COLO829 (cell line): ENCODE data around the gene ADPRHL1.
"Not testable (repeated sequence)": the region's sequence is repeated elsewhere in the genome, so short reads cannot be mapped to it uniquely, and the experiment has no call there.

ENCODE experiments used
- DNase-seq: peaks from one replicate; pipeline ENCODE4 v3.0.0; 2012; ENCODE audit warnings: low spot score

The ADPRHL1 gene

GRCh38 chr13:113477724-113478123 is 24.4 kb upstream of the ADPRHL1 start:
- no peak for DNase-seq

- no peak for DNase-seq
Observed at GRCh38 chr13:113476811-113477210, 23.5 kb upstream of the ADPRHL1 start.

- DNase-seq = no peak
Observed at GRCh38 chr13:113475911-113476310, 22.6 kb upstream of the ADPRHL1 start.

DNA sequence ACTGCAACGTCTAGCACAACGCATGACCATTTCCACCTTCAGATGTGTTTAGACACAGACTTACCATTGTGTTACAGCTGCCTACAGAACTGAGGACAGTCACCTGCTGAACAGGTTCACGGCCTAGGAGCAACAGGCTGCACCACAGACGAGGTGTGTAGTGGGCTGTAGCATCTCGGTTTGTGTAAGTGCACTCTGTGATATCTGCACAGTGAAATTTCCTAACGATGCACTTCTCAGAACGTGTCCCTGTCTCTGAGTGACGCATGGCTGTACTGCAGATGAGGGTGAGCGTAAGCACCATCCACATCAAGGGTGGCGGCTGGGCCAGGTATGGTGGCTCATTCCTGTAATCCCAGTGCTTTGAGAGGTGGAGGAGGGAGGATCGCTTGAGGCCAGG is 22.0 kb upstream of the ADPRHL1 start:
- no peak for DNase-seq

GRCh38 chr13:113474179-113474578 is 20.9 kb upstream of the ADPRHL1 start:
- no peak for DNase-seq

DNA sequence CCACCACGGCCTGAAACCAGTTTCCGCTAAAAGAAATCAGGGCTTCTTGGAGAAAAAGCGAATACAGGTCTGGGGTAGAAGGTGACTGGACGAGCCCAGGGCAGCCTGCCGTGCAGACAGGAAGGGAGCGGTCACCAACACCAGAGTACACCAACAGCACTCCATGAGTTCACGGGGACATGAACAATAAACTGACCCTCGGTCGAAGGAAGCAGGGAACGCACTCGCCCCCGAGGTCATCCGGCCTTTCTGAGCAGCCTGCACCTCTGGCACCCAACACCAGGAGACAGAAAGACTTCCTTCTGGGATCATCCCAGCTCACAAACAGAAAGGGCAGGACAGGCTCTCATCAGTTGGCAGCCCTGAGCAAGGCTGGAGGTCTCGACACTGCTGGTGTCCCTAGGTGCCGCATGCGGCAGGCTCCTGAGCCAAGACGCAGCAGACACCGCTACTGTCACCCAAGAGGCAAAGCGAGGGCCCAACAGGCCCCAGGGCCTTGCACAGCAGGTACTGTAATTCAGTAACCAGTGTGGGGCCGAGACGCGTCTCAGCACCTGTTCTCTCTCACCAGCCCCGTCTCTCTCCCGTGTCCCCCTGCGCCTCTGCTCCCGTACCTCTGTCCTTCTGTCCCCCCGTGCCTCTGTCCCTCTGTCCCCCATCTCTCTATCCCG is 19.2 kb upstream of the ADPRHL1 start:
- no peak for DNase-seq

DNA sequence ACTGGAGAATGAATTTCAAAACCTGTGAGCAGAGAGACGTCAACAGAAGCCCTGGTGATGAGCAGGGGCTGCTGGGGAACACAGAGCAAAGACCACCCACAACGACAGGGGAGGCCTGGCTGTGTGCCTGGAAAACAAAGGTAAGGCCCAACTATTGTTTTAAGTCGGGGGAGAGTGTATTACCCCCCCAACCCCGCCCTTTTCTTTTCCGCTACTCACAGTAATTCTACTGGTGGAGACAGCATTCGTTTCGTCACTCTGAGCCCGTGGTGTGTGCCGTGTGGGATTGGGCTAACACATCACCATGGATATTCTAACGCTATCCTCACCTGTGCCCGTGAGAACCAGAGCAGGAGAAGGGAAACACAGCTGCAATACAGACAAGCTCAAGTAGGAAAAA is 18.6 kb upstream of the ADPRHL1 start:
- DNase-seq = no peak

- DNase-seq = not testable (repeated sequence)
Observed at GRCh38 chr13:113470635-113471163, 17.4 kb upstream of the ADPRHL1 start.

DNA sequence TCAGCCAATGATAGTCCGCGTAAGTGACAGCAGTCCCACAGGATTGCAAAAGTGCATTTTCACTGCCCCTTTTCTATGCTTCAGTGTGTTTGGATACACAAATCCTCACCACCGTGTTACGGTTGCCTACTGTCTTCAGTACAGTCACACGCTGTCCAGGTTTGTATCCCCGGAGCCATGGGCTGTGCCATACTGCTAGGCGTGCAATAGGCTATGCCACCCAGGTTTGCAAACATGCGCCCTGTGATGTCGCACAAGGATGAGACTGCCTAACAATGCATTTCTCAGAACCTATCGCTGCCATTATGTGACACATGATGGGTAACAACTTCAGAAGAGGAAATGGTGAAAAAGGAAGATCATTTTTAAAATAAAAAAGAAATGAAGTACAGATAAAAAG is 16.8 kb upstream of the ADPRHL1 start:
- no peak for DNase-seq

- no peak for DNase-seq
Observed at GRCh38 chr13:113469582-113469981, 16.3 kb upstream of the ADPRHL1 start.

DNA sequence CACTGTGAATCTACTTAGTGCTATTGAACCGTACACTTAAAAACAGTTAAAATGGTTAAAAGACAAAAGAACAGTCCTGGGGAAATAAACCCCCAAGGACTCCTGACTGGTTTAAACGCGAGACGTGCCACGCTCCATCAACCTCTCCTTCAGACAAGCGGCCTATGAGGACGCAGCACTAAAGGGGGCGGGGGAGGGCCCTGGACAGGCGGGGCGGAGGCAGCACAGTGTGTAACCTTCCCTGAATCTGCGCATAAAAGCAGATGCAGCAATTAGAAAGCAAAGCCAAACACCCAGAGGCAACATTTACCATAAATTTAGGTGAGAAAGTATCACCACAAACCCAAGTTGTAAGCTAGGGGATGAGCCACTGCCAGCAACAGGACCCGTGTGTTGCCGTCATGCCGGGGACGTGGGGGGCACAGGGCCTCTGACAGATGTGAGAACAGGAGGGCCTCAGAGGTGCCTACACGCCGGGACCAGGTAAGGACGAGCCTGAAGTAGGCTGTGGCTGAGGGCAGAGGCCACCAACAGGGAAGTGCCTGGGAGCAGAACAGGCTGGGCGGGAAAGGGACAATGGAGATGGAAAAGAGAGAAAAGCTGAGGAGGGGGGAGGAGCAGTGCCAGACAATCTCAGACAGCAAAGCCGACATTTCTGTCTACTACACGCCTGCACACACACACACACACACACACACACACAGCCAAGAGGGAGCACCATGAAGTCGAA is 15.3 kb upstream of the ADPRHL1 start:
- DNase-seq = no peak

DNA sequence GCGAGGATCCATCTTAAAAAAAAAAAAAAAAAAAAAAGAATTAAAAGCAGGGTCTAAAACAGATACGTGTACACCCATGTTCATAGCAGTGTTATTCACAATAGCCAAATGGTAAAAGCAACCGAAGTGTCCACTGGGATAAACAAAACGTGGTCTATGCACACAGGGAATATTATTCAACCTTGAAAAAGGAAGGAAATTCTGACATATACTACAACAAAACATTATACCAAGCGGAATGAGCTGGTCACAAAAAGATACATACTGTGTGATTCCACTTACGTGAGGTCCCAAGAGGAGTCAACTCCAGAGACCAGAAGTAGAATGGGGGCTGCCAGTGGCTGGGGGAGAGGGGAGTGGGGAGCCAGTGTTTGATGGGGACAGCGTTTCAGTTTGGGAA is 14.7 kb upstream of the ADPRHL1 start:
- no peak for DNase-seq

- no peak for DNase-seq
Observed at GRCh38 chr13:113466383-113466782, 13.1 kb upstream of the ADPRHL1 start.

DNA sequence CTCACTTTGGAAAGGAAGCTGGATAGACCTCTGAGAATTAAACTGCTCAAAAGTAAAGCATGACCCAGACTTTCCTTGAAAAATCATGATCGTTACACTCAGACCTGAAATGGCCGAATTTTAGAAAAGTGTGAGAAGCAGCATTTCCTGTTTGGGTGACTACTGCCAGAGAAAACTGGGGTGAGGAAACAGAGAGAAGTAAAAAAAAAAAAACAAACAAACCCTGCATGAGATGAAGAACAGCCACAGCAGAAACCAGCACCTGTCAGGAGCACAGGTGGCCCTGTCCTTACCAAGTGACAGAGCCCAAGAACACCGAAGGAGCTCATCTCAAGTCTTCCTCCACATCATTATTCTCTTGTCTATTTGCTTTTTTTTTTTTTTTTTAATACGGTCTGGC is 12.0 kb upstream of the ADPRHL1 start:
- DNase-seq = no peak

DNA sequence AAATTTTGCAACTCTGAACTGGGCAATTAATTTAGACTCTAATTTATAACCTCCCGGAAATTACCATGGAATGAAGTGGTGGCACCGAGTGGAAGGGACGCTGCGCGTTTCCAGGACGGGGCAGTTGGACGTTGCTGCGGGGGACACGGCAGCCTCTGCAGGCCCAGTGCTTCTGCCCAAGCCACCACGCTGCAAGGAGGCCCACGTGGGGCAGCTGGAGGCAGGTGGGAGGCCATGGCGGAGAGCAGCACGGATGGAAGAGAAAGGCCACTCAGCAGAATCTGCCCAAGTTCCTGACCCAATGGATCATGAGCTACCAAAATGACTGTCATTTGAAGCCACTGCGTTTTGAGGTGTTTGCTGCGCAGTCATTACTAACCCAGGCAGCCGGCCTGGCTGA is 11.2 kb upstream of the ADPRHL1 start:
- DNase-seq = no peak

- no peak for DNase-seq
Observed at GRCh38 chr13:113461022-113461751, 7.9 kb upstream of the ADPRHL1 start.

DNA sequence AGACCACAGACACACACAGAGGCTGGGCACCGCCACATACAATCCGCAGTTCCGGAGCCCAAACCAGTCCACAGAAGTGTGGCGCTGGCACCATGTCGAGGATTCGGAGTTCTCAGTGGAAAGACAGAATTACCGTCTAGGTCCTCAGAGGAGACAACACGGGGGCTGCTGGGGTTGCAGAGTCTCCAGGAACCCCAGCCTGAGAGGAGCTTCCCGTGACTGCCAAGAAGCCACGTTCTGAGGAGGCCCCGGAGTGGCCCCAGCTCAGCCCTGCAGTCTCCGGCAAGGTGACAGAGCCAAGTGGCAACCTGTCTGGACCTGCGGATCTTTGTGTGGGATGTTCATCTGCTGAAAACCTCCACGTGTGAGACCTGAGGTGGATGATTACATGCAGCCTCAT is 7.3 kb upstream of the ADPRHL1 start:
- DNase-seq = no peak

DNA sequence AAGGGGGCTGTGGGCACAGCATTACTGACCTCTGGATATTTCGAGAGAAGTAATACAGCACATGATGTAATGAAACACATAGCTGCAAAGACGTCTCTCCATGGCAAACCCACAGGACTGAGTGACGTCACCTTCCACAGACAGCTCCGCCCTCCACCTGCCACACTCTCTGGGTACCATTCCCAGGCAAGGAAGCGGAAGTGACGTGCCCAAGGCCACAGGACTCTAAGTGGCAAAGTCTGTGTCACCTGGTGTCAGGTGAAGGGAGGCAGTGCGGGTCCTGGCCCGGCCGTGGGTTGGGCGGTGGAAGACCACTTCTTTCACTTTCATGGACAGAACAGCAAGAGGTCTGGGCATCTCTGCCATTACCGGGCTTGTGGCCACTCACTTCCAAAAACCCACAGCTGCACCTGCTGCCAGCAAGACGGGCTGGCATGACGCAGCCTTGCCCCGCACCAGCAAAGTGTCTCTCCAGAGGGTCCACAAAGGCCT is 6.8 kb upstream of the ADPRHL1 start:
- DNase-seq = no peak

DNA sequence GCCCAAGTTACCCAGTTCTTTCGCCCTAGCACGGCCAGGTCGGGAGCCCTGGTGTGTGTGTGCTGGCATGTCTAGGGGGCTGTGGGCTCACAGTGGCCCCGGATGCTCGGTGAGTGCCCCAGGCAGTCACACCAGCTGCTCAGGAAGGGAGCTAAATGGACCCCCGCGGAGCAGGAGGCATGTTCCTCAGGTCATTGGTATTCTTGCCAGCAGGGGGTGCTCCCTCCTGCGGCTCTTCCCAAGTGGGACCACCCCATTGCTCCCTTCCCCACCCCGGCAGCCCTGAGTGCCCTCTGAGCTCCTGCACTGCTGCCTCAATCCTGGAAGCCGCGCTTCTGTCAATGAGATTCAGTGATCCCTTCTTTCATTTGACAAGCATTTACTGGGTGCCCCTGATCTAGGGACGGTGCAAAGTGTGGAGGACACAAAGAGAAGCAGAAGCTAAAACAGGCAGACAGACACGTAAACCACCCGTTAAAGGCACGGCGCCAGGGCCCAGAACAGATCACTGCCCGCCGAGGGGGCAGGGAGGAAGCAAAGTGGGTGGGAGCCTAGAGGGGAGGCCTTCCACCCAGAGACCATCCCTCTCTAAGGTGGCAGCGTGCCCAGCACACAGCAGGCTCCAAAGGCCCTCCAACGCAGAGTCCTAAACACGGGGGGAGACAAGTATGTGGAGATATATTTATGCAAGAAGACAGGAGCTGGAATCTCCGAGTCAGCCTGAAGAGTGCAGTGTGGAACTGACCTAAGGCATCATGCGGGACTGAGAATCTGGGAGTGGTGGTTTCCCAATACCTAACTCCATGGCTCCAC is 5.2 kb upstream of the ADPRHL1 start:
- DNase-seq = no peak

GRCh38 chr13:113457510-113457909 is 4.2 kb upstream of the ADPRHL1 start:
- no peak for DNase-seq

DNA sequence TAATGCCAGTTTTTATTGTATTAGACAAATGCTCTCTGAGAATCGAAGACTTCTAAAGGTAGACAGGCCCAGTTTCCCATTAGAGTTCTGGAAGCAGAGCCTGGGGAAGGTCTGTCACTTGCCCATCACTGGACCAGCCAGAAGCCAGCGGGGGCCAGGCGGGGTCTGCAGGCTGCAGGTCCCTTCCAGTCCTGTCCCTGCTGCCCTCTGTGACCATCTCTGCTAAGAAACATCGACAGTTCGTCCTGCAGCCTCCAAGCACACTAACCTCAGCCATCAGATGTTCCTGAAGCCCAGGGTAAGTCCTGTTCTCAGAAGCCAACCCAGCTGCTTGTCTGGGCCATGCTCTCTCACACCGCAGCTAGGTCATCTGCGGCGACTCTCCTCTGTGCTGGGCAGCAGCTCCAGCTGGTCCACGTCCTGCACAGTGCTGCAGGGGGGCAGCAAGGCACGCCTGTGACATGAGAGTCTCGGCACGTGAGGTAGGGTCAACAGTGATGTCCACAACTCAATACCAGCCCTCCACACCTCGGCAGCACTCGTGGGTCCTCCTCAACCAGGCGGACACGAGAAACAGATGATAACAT is 2.9 kb upstream of the ADPRHL1 start:
- DNase-seq = no peak

GRCh38 chr13:113455384-113455783 is 2.1 kb upstream of the ADPRHL1 start:
- DNase-seq = no peak
